Hepatocyte (in vitro differentiated cells): ENCODE measurements around the gene CYP2B6. TPM values are rescaled to one million over a fixed set of nuclear protein-coding genes. Genes with fewer than 3 reads are reported as not detected.
"Not testable (repeated sequence)": the region's sequence is repeated elsewhere in the genome, so short reads cannot be mapped to it uniquely, and the experiment has no call there.

Experiments
- DNase-seq: peaks from one replicate; pipeline ENCODE4 v3.0.0-alpha.2; 2016; ENCODE audit warnings: low spot score
- H2AFZ ChIP-seq: fragments of 200-600 bp; sonication (generic); 2 replicates; pipeline ENCODE4 v1.6.0; 2016; ENCODE audit warnings: antibody characterized with exemption, mild to moderate bottlenecking
- H3K27ac ChIP-seq: fragments of 200-600 bp; sonication (generic); 2 replicates; pipeline ENCODE4 v1.5.1; 2016; ENCODE audit warnings: mild to moderate bottlenecking
- H3K27me3 ChIP-seq: fragments of 200-600 bp; sonication (generic); 2 replicates; pipeline ENCODE4 v1.6.1; 2016
- H3K36me3 ChIP-seq: fragments of 200-600 bp; sonication (generic); replicated peaks from 2 replicates; pipeline ENCODE4 v1.5.1; 2016; ENCODE audit warnings: low read depth; ENCODE audit not compliant: insufficient read depth
- H3K4me1 ChIP-seq: fragments of 200-600 bp; sonication (generic); 2 replicates; pipeline ENCODE4 v1.5.1; 2016; ENCODE audit warnings: mild to moderate bottlenecking, moderate library complexity; ENCODE audit not compliant: insufficient read depth
- H3K4me2 ChIP-seq: fragments of 200-600 bp; sonication (generic); 2 replicates; pipeline ENCODE4 v1.6.0; 2016
- H3K4me3 ChIP-seq: fragments of 200-600 bp; sonication (generic); 2 replicates; pipeline ENCODE4 v1.5.1; 2016; ENCODE audit warnings: mild to moderate bottlenecking
- H3K79me2 ChIP-seq: fragments of 200-600 bp; sonication (generic); 2 replicates; pipeline ENCODE4 v1.6.0; 2017; ENCODE audit warnings: mild to moderate bottlenecking
- H3K9me2 ChIP-seq: fragments of 200-600 bp; sonication (generic); replicated peaks from 2 replicates; pipeline ENCODE4 v1.6.0; 2017; ENCODE audit warnings: mild to moderate bottlenecking; ENCODE audit not compliant: insufficient read depth
- H3K9me3 ChIP-seq: fragments of 200-600 bp; sonication (generic); 2 replicates; pipeline ENCODE4 v1.5.1; 2016; ENCODE audit warnings: low read depth, mild to moderate bottlenecking
- H4K20me1 ChIP-seq: fragments of 200-600 bp; sonication (generic); 2 replicates; pipeline ENCODE4 v1.6.0; 2016; ENCODE audit warnings: mild to moderate bottlenecking; ENCODE audit not compliant: insufficient read depth, poor library complexity, severe bottlenecking
- EZH2 ChIP-seq: fragments of 200-600 bp; sonication (generic); IDR thresholded peaks from 2 replicates; pipeline ENCODE4 v1.6.1; 2016; ENCODE audit warnings: antibody characterized with exemption, mild to moderate bottlenecking, borderline replicate concordance
- EZH2phosphoT487 ChIP-seq: fragments of 200-600 bp; sonication (generic); IDR thresholded peaks from one replicate; pipeline ENCODE4 v1.6.1; 2018; ENCODE audit warnings: antibody characterized with exemption, mild to moderate bottlenecking, low read depth, moderate library complexity; ENCODE audit not compliant: unreplicated experiment, severe bottlenecking
- WGBS: methylation state at CpG from one replicate; pipeline ENCODE4 v1.1.6; 2016; ENCODE audit warnings: low lambda C conversion rate; ENCODE audit errors: missing lambda C conversion rate; 5-methylcytosine and 5-hydroxymethylcytosine counted together
- polyA plus RNA-seq: library from polyadenylated mRNA; unstranded; fragments of >200 nt; fragmentation: Nextera tagmentation; extraction: Ambion mirVana; gene quantifications from 2 replicates; pipeline ENCODE4 v1.2.1, GENCODE V29; 2016
- total RNA-seq: library from RNA; depleted of rRNA; stranded (reverse); fragments of >200 nt; gene quantifications from 2 replicates; pipeline ENCODE4 v1.2.3, GENCODE V29; 2014
- TF ChIP-seq, protein P1 (sequence below): fragments of 200-600 bp; sonication (generic); IDR thresholded peaks from 2 replicates; pipeline ENCODE4 v1.5.1; 2016; ENCODE audit warnings: antibody characterized with exemption, mild to moderate bottlenecking; ENCODE audit not compliant: poor library complexity

Gene CYP2B6
- total and polyA plus RNA-seq, 2 experiments from 2014 or later: 0.88 to 1.2 TPM

DNA sequence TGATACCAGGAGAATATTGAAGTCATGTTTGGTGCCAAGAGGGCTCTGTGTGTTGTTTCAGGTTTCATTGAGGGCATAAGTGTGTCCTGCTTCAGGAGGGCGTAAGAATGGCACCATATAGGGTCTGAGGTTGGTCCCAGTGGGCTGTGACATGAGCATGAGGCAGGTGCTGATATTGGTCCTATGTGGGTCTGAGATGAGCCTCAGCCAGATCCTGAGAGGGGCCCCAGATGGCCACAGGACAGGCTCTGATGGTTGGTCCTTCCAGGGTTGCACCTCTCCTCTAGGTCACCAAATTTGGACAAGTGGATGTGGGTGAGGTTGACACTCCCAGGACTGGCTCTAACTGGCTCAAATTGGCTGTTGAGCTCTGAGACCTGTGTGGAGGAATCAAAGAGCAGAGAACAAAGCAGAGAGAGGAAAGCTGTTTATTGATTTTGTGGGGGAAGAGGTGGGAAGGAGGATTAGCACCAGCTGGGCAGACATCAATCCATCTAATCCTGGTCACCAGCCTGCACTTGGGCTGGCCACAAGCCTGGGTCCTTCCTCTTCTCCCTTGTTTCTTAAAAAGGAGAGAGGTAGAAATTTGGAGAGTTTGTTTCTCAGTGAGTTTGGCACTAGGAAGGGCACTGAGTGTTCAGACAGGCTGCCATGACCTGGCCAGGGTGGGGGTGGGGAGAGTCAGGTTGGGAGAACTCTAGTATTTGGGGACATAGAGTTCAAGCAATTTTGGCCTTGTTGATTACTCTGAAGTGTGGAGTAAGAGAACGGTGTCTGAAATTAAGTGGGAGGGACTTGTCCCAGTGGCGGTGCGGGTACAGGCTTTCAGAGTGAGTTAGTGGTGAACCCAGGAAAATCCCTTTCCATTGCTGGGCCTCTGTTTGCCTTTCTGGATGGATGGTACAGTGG is 38.7 kb downstream of the CYP2B6 start:
- WGBS: 90% methylated on average over 4 of the region's 4 CpGs
- no peak for TF ChIP-seq EZH2phosphoT487
- TF ChIP-seq, protein P1, sequence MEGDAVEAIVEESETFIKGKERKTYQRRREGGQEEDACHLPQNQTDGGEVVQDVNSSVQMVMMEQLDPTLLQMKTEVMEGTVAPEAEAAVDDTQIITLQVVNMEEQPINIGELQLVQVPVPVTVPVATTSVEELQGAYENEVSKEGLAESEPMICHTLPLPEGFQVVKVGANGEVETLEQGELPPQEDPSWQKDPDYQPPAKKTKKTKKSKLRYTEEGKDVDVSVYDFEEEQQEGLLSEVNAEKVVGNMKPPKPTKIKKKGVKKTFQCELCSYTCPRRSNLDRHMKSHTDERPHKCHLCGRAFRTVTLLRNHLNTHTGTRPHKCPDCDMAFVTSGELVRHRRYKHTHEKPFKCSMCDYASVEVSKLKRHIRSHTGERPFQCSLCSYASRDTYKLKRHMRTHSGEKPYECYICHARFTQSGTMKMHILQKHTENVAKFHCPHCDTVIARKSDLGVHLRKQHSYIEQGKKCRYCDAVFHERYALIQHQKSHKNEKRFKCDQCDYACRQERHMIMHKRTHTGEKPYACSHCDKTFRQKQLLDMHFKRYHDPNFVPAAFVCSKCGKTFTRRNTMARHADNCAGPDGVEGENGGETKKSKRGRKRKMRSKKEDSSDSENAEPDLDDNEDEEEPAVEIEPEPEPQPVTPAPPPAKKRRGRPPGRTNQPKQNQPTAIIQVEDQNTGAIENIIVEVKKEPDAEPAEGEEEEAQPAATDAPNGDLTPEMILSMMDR: no peak
- TF ChIP-seq EZH2: no peak
- Histone ChIP-seq H3K36me3 (no peaks in the 10 kb centered on the region), H3K79me2 (no peaks in the 10 kb centered on the region), H3K4me1 (no peaks in the 10 kb centered on the region), H3K4me3 (no peak overlapping the region), H3K9me3 (no peaks in the 10 kb centered on the region), H3K9me2 (no peaks in the 10 kb centered on the region), H2AFZ (no peak overlapping the region), H3K4me2 (no peak overlapping the region), H3K27ac (no peak overlapping the region), H3K27me3 (peaks cover 13% of the 10 kb centered on the region), H4K20me1 (no peaks in the 10 kb centered on the region)
- no peak for DNase-seq

DNA sequence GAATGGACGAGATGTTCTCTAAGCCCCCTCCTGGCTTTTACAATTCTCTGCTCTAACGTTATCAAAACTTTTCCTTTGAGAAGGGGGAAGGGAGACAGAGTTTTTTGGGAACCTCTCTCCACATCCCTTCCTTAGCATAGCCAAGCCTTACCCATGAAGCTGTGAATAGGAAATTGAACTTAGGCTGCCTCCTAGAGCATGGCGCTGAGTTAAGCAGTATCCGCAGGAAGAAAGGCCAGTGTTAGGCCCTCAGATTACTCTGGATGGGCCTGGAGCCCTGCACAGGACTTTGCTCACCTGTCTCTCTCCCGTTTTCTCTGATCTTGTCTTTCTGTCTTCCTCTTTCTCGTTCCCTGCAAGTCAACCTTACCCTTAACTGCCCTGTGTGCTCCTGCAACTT is 39.6 kb downstream of the CYP2B6 start:
- no peaks in the 10 kb centered on the region for H4K20me1 ChIP-seq
- H3K9me3 ChIP-seq: no peaks in the 10 kb centered on the region
- no peak overlapping the region for H2AFZ ChIP-seq
- H3K4me1 ChIP-seq: no peaks in the 10 kb centered on the region
- TF ChIP-seq, protein P1: no peak
- TF ChIP-seq EZH2 (no peak), EZH2phosphoT487 (no peak)
- no peak overlapping the region for H3K27ac ChIP-seq
- no peak overlapping the region for H3K4me2 ChIP-seq
- peaks cover 11% of the 10 kb centered on the region for H3K27me3 ChIP-seq
- no peaks in the 10 kb centered on the region for H3K79me2 ChIP-seq
- H3K36me3 ChIP-seq: no peaks in the 10 kb centered on the region
- DNase-seq: no peak
- H3K4me3 ChIP-seq: no peak overlapping the region
- H3K9me2 ChIP-seq: no peaks in the 10 kb centered on the region
- WGBS: 60% methylated on average over 6 of the region's 6 CpGs

DNA sequence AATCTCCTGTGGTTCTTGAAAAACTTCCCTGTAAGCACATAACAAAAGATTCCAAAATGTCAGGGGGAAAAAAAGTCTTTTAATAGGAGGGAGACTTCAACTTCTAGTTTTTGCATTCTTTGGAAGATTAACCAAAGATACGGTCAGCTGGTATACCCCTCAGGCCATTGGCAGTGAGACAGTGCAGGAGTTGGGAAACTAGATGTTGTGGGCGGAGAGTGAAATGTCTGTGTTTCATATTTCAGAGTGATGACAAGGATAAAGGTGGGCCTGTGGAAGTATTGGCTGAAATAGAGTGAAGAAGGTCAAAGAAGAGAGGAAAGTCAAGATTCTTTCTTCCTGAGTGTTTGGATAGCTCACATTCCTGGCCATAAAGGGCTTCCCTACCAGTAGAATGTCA is 40.8 kb downstream of the CYP2B6 start:
- Histone ChIP-seq H3K36me3 (no peaks in the 10 kb centered on the region), H3K27ac (no peak overlapping the region), H3K4me1 (no peaks in the 10 kb centered on the region), H2AFZ (no peak overlapping the region), H3K79me2 (no peaks in the 10 kb centered on the region), H3K4me2 (no peak overlapping the region), H3K4me3 (no peak overlapping the region), H3K27me3 (no peaks in the 10 kb centered on the region), H4K20me1 (no peaks in the 10 kb centered on the region), H3K9me2 (no peaks in the 10 kb centered on the region), H3K9me3 (no peaks in the 10 kb centered on the region)
- peak; percentile 24 for DNase-seq
- TF ChIP-seq EZH2: no peak
- TF ChIP-seq, protein P1: no peak
- TF ChIP-seq EZH2phosphoT487: no peak
- 28% methylated on average over 2 of the region's 2 CpGs for WGBS

DNA sequence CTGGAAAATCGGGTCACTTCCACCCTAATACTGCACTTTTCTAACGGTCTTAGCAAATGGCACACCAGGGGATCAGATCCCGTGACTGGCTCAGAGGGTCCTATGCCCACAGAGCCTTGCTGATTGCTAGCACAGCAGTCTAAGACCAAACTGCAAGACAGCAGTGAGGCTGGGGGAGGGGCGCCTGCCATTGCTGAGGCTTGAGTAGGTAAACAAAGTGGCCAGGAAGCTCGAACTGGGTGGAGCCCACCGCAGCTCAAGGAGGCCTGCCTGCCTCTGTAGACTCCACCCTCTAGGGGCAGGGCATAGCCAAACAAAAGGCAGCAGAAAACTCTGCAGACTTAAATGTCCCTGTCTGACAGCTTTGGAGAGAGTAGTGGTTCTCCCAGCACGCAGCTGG is 42.2 kb downstream of the CYP2B6 start:
- not testable (repeated sequence) for DNase-seq, H3K9me2 ChIP-seq, H3K4me2 ChIP-seq, H3K27me3 ChIP-seq, H3K4me1 ChIP-seq, H3K79me2 ChIP-seq, H3K36me3 ChIP-seq, H3K4me3 ChIP-seq, H3K9me3 ChIP-seq, H4K20me1 ChIP-seq, H2AFZ ChIP-seq, H3K27ac ChIP-seq
- WGBS: 67% methylated on average over 7 of the region's 7 CpGs
